ENCODE results near the gene CIC. TPM values are rescaled to one million over a fixed set of nuclear protein-coding genes. Genes with fewer than 3 reads are reported as not detected.

Gene CIC
- total and polyA plus RNA-seq, 2 of the 13 experiments (the other 11 are each of a cell fraction or from before 2014, with no cell fraction given) = 5.9 to 8.0 TPM

DNA sequence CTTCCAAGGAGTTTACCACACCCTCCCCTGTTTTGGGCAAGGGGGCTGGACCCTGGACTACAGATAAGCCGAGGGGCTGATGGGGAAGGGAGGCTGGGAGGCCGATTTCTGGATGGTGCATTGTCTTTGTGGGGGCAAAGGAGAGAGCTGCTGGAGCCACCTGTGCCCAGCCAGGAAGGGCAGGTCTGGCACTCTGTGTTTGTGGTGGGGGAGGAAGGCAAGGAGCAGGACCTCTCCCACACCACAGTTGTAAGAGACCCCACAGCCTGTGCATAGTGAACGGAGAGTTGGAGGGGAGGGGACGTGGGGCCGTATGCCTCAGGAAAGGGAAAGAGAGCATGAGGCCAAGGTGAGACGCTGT, 16.9 kb downstream of the CIC start:
- POLR2A ChIA-PET = no interaction called here
- ATAC-seq = no peak
- Histone ChIP-seq H3K4me3 (replicated peaks in 1 of 3; ENCODE audit: insufficient read depth in 1 of 3, low read depth in 2 of 3, low read length in 3 of 3) (no peak overlapping the region; a peak in 1 of 6 replicates), H3K4me1 (ENCODE audit: insufficient read depth, low read length) (peaks cover 42% of the 10 kb centered on the region), H4K20me1 (ENCODE audit: insufficient read depth, low read length) (peaks cover 11% of the 10 kb centered on the region; the same call in 1 of the 2 replicates), H3K4me2 (ENCODE audit: low read depth, low read length) (peak overlapping the region; percentile 84; the same call in 1 of the 2 replicates), H2AFZ (ENCODE audit: low read length) (no peak overlapping the region), H3K79me2 (ENCODE audit: insufficient read depth, low read length) (peaks cover 29% of the 10 kb centered on the region), H3K36me3 (replicated peaks in 1 of 2; ENCODE audit: control insufficient read depth in 1 of 2, insufficient read depth in 2 of 2, low read length in 2 of 2) (peaks cover 21 to 42% of the 10 kb centered on the region in 2 experiments; a peak in 4 of 5 replicates), H3K9me3 (ENCODE audit: low read length) (no peaks in the 10 kb centered on the region), H3K27ac (ENCODE audit: extremely low read length, insufficient read depth, low read length) (no peak overlapping the region), H3K9ac (ENCODE audit: insufficient read depth, low read depth, low read length) (0 out of 2 replicates have a peak overlapping the region, but pooled peaks have one; percentile 13), H3K27me3 (ENCODE audit: control insufficient read depth in 1 of 2, insufficient read depth in 2 of 2, low read length in 2 of 2) (no peaks in the 10 kb centered on the region; a peak in 1 of 5 replicates)
- TF ChIP-seq HOXA7 (CRISPR knock-in tag; IDR thresholded peaks at IDR 0.05) (no peak), POLR2A (IDR thresholded peaks at IDR 0.05; ENCODE audit: insufficient read depth in 1 of 2, low read depth in 2 of 2, low read length in 2 of 2) (0 out of 4 replicates have a peak, but pooled peaks of 1 of the 2 experiments have one; percentile 37), KMT2A (CRISPR knock-in tag; IDR thresholded peaks at IDR 0.05) (no peak), RORA (CRISPR knock-in tag; IDR thresholded peaks at IDR 0.05) (no peak), NFKBIZ (CRISPR knock-in tag; IDR thresholded peaks at IDR 0.05) (no peak), ZNF335 (CRISPR knock-in tag; IDR thresholded peaks at IDR 0.05) (no peak)
- TF ChIP-seq, protein P1, sequence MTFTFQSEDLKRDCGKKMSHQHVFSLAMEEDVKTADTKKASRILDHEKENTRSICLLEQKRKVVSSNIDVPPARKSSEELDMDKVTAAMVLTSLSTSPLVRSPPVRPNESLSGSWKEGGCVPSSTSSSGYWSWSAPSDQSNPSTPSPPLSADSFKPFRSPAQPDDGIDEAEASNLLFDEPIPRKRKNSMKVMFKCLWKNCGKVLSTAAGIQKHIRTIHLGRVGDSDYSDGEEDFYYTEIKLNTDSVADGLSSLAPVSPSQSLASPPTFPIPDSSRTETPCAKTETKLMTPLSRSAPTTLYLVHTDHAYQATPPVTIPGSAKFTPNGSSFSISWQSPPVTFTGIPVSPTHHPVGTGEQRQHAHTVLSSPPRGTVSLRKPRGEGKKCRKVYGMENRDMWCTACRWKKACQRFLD (CRISPR knock-in tag; IDR thresholded peaks at IDR 0.05; ENCODE audit: borderline replicate concordance) = no peak
- FAIRE-seq = no peak
- intact Hi-C loops (cut with micrococcal nuclease; ENCODE audit: unreplicated experiment) (no loop called here), in situ Hi-C loops (cut with HindIII; ENCODE audit: extremely low pct_ligation_motif_present, low pct_unique_long_range_greater_than_20kb) (loop anchor here (5.0 kb wide), 1 partner anchor 34 kb away; no protein-coding TSS in a partner anchor)
- no TSS peak for BruUV-seq (replicated peaks)
- CTCF ChIA-PET (ENCODE audit: low intra/inter-chr PET ratio, low total read pairs) = no interaction called here
- no peak for DNase-seq (ENCODE audit: low spot score)
- 89% methylated on average over 6 of the region's 6 CpGs for WGBS (ENCODE audit: low lambda C conversion rate)
